H9 (cell line): Measurements from ENCODE around the gene MTMR1. TPM values are rescaled to one million over a fixed set of nuclear protein-coding genes. Genes with fewer than 3 reads are reported as not detected.

ENCODE experiments used
- DNase-seq: peaks from one replicate; pipeline ENCODE4 v3.0.0-alpha.2; 2017
- H2AFZ ChIP-seq: one replicate; pipeline ENCODE4 v1.6.1; 2013; ENCODE audit warnings: mild to moderate bottlenecking, low read length, control low read depth, moderate library complexity
- H2AK5ac ChIP-seq: 2 replicates; pipeline ENCODE4 v1.6.1; 2013; ENCODE audit warnings: low read length, control low read depth, mixed read lengths; ENCODE audit not compliant: insufficient read length
- H2BK120ac ChIP-seq: one replicate; pipeline ENCODE4 v1.6.1; 2013; ENCODE audit warnings: low read depth, mild to moderate bottlenecking, low read length, control low read depth, inconsistent platforms; ENCODE audit not compliant: poor library complexity, severe bottlenecking
- H2BK12ac ChIP-seq: 2 replicates; pipeline ENCODE4 v1.6.1; 2013; ENCODE audit warnings: low read length, control low read depth, mixed read lengths, low read depth; ENCODE audit not compliant: insufficient read length
- H2BK15ac ChIP-seq: 2 replicates; pipeline ENCODE4 v1.6.1; 2013; ENCODE audit warnings: low read depth, low read length, control low read depth
- H2BK20ac ChIP-seq: one replicate; pipeline ENCODE4 v1.6.1; 2013; ENCODE audit warnings: low read depth, mild to moderate bottlenecking, low read length, control low read depth, inconsistent platforms; ENCODE audit not compliant: poor library complexity, severe bottlenecking
- H2BK5ac ChIP-seq: 2 replicates; pipeline ENCODE4 v1.6.1; 2013; ENCODE audit warnings: low read length, control low read depth, mixed read lengths; ENCODE audit not compliant: insufficient read length
- H3K14ac ChIP-seq: 2 replicates; pipeline ENCODE4 v1.6.1; 2013; ENCODE audit warnings: low read length, control low read depth; ENCODE audit not compliant: insufficient read depth
- H3K18ac ChIP-seq: 2 replicates; pipeline ENCODE4 v1.6.1; 2013; ENCODE audit warnings: low read depth, mild to moderate bottlenecking, mixed read lengths, low read length, control low read depth; ENCODE audit not compliant: insufficient read length
- H3K23ac ChIP-seq: 2 replicates; pipeline ENCODE4 v1.6.1; 2013; ENCODE audit warnings: low read length, control low read depth, mixed read lengths, low read depth; ENCODE audit not compliant: insufficient read length
- H3K23me2 ChIP-seq: 2 replicates; pipeline ENCODE4 v1.6.1; 2013; ENCODE audit warnings: low read depth, mild to moderate bottlenecking, mixed read lengths, low read length, control low read depth; ENCODE audit not compliant: insufficient read length, poor library complexity, severe bottlenecking
- H3K27ac ChIP-seq: 2 replicates; pipeline ENCODE4 v1.5.1; 2013; ENCODE audit warnings: low read length, control low read depth, mixed read lengths, low read depth; ENCODE audit not compliant: insufficient read length
- H3K27me3 ChIP-seq: 2 replicates; pipeline ENCODE4 v1.6.1; 2013; ENCODE audit warnings: low read length, control low read depth, inconsistent platforms; ENCODE audit not compliant: insufficient read depth
- H3K4ac ChIP-seq: 2 replicates; pipeline ENCODE4 v1.6.1; 2013; ENCODE audit warnings: low read depth, mild to moderate bottlenecking, control low read depth, inconsistent platforms, low read length, moderate library complexity
- H3K4me1 ChIP-seq: 2 replicates; pipeline ENCODE4 v1.6.1; 2013; ENCODE audit warnings: low read length, control low read depth, inconsistent platforms; ENCODE audit not compliant: insufficient read depth
- H3K4me2 ChIP-seq: 2 replicates; pipeline ENCODE4 v1.6.1; 2013; ENCODE audit warnings: low read length, control low read depth, mixed read lengths; ENCODE audit not compliant: insufficient read length, insufficient read depth
- H3K56ac ChIP-seq: 2 replicates; pipeline ENCODE4 v1.6.1; 2013; ENCODE audit warnings: low read depth, mild to moderate bottlenecking, mixed read lengths, low read length, control low read depth; ENCODE audit not compliant: insufficient read length
- H3K79me1 ChIP-seq: 2 replicates; pipeline ENCODE4 v1.6.1; 2013; ENCODE audit warnings: low read depth, mild to moderate bottlenecking, moderate library complexity, low read length, control low read depth, inconsistent platforms; ENCODE audit not compliant: insufficient read depth, poor library complexity, severe bottlenecking
- H3K79me2 ChIP-seq: 2 replicates; pipeline ENCODE4 v1.6.1; 2013; ENCODE audit warnings: low read length, control low read depth, inconsistent platforms; ENCODE audit not compliant: insufficient read depth
- H3K9ac ChIP-seq: 2 replicates; pipeline ENCODE4 v1.6.1; 2013; ENCODE audit warnings: low read length, control low read depth, mixed read lengths; ENCODE audit not compliant: insufficient read length; ENCODE audit errors: extremely low read depth
- H3K9me3 ChIP-seq: one replicate; pipeline ENCODE4 v1.6.1; 2013; ENCODE audit warnings: low read depth, low read length, inconsistent platforms; ENCODE audit not compliant: control insufficient read depth
- H3T11ph ChIP-seq: one replicate; pipeline ENCODE4 v1.6.1; 2013; ENCODE audit warnings: mild to moderate bottlenecking, low read length, control low read depth, inconsistent platforms
- H4K20me1 ChIP-seq: one replicate; pipeline ENCODE4 v1.6.1; 2013; ENCODE audit not compliant: control insufficient read depth, insufficient read length, insufficient read depth
- H4K5ac ChIP-seq: 2 replicates; pipeline ENCODE4 v1.6.1; 2013; ENCODE audit warnings: low read depth, mild to moderate bottlenecking, mixed read lengths, low read length, control low read depth; ENCODE audit not compliant: insufficient read length
- H4K8ac ChIP-seq: replicated peaks from 2 replicates; pipeline ENCODE4 v1.6.1; 2013; ENCODE audit warnings: low read length, control low read depth, mixed read lengths, low read depth; ENCODE audit not compliant: insufficient read length
- H4K91ac ChIP-seq: 2 replicates; pipeline ENCODE4 v1.6.1; 2013; ENCODE audit warnings: low read depth, mild to moderate bottlenecking, moderate library complexity, mixed read lengths, low read length, control low read depth; ENCODE audit not compliant: insufficient read length
- H3K27ac Mint-ChIP-seq, 3 experiments: 2 replicates in 2 of 3; 3 replicates in 1 of 3; pipeline ENCODE4 v1.8.0; 2020 to 2021; ENCODE audit warnings: mixed read lengths in 3 of 3, mild to moderate bottlenecking in 1 of 3, moderate library complexity in 1 of 3
- H3K27me3 Mint-ChIP-seq: 2 replicates; pipeline ENCODE4 v1.8.0; 2021; ENCODE audit warnings: low read depth, mild to moderate bottlenecking, moderate library complexity, mixed read lengths
- H3K36me3 Mint-ChIP-seq, 3 experiments: 2 replicates in 2 of 3; 3 replicates in 1 of 3; pipeline ENCODE4 v1.8.0; 2020 to 2021; ENCODE audit warnings: low read depth in 3 of 3, mixed read lengths in 3 of 3; ENCODE audit not compliant: insufficient read depth in 1 of 3
- H3K4me1 Mint-ChIP-seq, 2 experiments: 2 replicates each; pipeline ENCODE4 v1.8.0; 2020; ENCODE audit warnings: mixed read lengths in 2 of 2
- H3K4me3 Mint-ChIP-seq, 2 experiments: 2 replicates in 1 of 2; 3 replicates in 1 of 2; pipeline ENCODE4 v1.8.0; 2020 to 2021; ENCODE audit warnings: mild to moderate bottlenecking in 2 of 2, mixed read lengths in 2 of 2, moderate library complexity in 1 of 2
- H3K9me3 Mint-ChIP-seq, 2 experiments: 2 replicates in 1 of 2; 3 replicates in 1 of 2; pipeline ENCODE4 v1.8.0; 2020; ENCODE audit warnings: mild to moderate bottlenecking in 2 of 2, mixed read lengths in 2 of 2, moderate library complexity in 1 of 2
- CTCF ChIP-seq: fragments of 200-600 bp; sonication (generic); conservative IDR thresholded peaks from 3 replicates; pipeline ENCODE4 v1.8.0; 2021; ENCODE audit warnings: antibody characterized with exemption, mild to moderate bottlenecking
- WGBS: extraction: QIAGEN DNeasy Blood & Tissue Kit; methylation state at CpG from one replicate; pipeline ENCODE4 v1.1.7; 2013; ENCODE audit warnings: missing lambda C conversion rate, low lambda C conversion rate, mixed read lengths; ENCODE audit not compliant: insufficient read length; ENCODE audit errors: extremely low coverage; 5-methylcytosine and 5-hydroxymethylcytosine counted together
- total RNA-seq: library from RNA; stranded (reverse); gene quantifications from 2 replicates; pipeline ENCODE4 v1.2.1, GENCODE V29; 2021

MTMR1 gene
- total RNA-seq, 1 experiment from 2014 or later, result 25.2 TPM

- H4K8ac ChIP-seq, result no peak overlapping the region
- Mint-ChIP-seq H3K4me3 (no peak overlapping the region), H3K27ac (no peak overlapping the region), H3K9me3 (peaks cover 53 to 74% of the 10 kb centered on the region in 2 experiments), H3K27me3 (peaks cover 2% of the 10 kb centered on the region), H3K36me3 (peaks cover 28 to 44% (median 33%) of the 10 kb centered on the region in 3 experiments), H3K4me1 (peaks cover 21 to 22% of the 10 kb centered on the region in 2 experiments)
- no peaks in the 10 kb centered on the region for H4K20me1 ChIP-seq
- no peak overlapping the region for H3K14ac ChIP-seq
- no peak overlapping the region for H3K4ac ChIP-seq
- no peaks in the 10 kb centered on the region for H3K27me3 ChIP-seq
- TF ChIP-seq CTCF, result no peak
- no peak overlapping the region for H3T11ph ChIP-seq
- no peak overlapping the region for H3K56ac ChIP-seq
- H3K18ac ChIP-seq, result no peak overlapping the region
- no peaks in the 10 kb centered on the region for H3K79me1 ChIP-seq
- H3K27ac ChIP-seq, result no peak overlapping the region
- no CpG with 5 or more reads among the region's 8 CpGs for WGBS
- no peak overlapping the region for H2BK12ac ChIP-seq
- no peak overlapping the region for H2AK5ac ChIP-seq
- peaks cover 3% of the 10 kb centered on the region for H3K23me2 ChIP-seq
- H2BK120ac ChIP-seq, result no peak overlapping the region
- no peak overlapping the region for H2BK20ac ChIP-seq
- H3K4me1 ChIP-seq, result no peaks in the 10 kb centered on the region; the same call in 1 of the 2 replicates
- no peak overlapping the region for H2BK15ac ChIP-seq
- H2BK5ac ChIP-seq, result no peak overlapping the region
- H3K4me2 ChIP-seq, result no peak overlapping the region
- H4K5ac ChIP-seq, result no peak overlapping the region
- H3K23ac ChIP-seq, result no peak overlapping the region
- H3K9ac ChIP-seq, result no peak overlapping the region
- H2AFZ ChIP-seq, result no peak overlapping the region
- no peak for DNase-seq
- no peaks in the 10 kb centered on the region for H3K79me2 ChIP-seq
- H3K9me3 ChIP-seq, result no peaks in the 10 kb centered on the region
- no peak overlapping the region for H4K91ac ChIP-seq
Measured at GRCh38 chrX:150773117-150773516, 79.9 kb downstream of the MTMR1 start.
